GM18873 (cell line): ENCODE results near the gene KANSL1.

Experiments used
- ATAC-seq: cut with Tn5 transposase; IDR thresholded peaks from one replicate; pipeline ENCODE4 v1.9.1; 2021; ENCODE audit warnings: mild to moderate bottlenecking, moderate library complexity, moderate number of reproducible peaks; ENCODE audit not compliant: unreplicated experiment, low FRiP score

KANSL1 gene

DNA sequence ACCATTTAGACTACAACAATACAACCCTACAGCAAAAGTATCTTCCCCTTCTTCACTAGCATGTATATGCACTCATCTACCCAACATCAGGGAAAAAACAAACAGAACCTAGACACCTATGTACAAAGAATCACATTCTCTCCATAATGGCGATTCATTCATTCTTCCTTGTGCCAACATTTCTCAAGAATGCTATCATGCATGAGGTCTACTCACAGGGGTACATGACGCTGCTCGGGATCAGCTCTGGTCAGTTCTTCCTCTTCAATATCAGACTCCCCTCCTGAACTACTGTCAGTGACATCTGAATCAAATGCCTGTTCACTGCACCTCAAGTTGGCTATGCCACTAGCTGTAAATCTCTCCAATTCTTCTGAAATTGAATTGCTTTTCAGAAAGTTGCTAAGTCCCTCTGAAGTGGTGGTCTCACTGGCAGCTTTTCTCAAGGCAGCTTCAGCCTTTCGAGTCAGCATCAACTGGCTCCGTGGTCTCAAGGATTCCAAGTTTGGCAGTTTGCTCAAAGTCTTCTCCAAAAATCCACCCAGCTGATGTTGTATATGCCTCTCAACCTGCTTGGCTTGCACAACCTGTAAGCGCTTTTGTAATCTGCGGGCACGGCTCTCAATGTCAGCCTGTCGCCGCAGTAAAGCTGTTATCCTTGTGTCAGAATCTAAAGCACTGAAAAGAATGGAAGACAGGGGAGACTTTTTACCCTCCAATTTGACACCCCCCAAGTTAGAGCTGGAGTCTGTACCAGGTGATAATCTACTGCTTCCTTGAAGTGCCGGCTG is 22.4 kb downstream of the KANSL1 start:
- ATAC-seq: no peak

DNA sequence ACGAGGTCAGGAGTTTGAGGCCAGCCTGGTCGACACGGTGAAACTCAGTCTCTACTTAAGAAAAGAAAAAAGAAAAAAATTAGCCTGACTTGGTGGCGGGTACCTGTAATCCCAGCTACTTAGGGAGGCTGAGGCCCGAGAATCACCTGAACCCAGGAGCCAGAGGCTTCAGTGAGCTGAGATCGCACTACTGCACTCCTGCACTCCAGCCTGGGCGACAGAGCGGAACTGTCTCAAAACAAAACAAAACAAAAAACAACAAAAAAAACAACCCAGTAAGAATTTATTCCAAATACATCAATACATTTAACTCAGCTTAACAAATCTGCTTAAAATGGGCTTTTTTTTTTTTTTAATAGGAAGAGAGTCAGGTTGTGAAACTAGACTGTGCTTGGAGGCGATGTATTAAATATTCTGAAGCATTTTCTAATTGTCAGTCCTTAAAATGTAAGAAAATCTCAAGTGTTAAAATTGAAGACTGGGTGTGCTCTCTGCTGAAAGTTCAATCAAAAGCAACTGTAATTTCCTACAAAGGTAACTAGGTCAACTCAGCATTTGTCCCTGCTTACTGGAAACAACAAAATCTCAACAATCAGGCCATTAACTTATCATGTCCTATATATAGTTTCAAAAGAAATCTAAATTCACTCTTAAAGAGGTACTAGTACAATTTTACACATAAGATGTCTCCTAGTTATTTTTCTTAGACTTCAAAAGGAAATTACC is 23.2 kb downstream of the KANSL1 start:
- ATAC-seq: no peak

DNA sequence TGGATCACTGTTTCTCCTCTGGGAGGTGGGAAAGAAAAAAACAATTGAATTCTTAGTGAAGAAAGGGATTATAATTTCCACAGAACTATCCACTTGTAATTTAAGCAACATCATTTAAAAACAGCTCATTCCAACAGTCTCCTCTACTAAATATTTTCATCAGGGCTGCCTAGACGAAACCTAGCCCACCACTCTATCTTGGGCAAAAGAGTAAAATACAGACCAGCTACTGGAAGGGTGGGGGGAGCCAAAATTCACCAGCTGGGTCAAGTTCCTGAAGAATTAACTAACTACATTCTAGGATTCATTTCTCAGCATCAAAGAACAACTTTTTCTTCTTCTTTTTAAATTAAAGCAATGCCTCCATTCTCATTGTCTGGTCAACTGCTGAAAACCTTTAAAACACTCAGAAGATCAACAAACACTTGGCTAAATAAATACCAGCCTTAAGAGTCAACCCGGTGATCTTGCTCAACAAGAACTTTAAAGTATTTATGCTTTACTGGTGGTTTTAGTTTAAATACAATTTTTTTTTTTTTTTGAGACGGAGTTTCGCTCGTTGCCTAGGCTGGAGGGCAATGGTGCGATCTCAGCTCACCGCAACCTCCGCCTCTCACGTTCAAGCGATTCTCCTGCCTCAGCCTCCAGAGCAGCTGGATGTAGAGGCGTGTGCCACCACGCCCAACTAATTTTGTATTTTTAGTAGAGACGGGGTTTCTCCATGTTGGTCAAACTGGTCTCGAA is 25.2 kb downstream of the KANSL1 start:
- ATAC-seq: no peak

DNA sequence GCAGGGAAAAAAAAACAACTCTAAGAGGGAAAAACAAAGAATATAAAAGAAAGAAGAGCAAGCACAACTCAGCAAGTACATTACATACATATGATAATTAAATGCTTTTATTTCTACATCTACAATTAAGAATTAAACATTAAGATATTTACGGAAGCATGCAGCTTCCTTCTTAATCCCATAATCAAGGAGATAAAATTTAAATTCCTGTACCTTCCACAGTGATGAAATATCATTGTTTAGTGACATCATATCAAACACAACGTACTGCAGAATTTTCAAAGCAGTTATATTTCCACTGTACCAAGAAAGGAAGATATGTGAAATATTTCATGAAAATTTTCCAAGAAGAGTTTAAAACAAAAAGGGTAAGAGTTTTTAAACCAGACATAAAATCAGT is 26.0 kb downstream of the KANSL1 start:
- ATAC-seq: no peak

DNA sequence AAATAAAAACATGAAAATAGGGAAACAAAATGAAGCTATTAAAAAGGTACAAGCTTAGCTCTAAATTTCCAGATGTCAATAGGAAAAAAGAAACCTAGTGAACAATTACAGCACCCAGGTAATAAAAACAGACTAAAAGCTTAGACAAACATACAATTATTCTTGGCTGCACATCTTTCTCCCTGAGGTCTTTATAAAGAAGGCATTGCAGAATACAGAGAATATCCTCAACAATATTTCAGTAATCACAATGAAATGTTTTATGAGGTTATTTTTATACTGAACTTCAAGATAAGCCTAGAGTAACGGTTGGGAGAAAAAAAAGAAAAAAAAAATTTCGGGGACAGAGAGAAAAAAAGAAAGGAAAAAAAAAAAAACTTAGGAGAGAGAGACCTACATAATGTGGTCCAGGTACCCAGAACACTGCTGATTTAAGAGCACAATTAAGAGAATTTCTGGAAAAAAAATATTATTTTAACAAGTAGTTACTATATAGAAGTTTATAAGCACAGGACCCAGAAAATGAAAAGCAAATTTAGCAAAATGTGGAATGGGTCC is 26.5 kb downstream of the KANSL1 start:
- ATAC-seq: no peak

DNA sequence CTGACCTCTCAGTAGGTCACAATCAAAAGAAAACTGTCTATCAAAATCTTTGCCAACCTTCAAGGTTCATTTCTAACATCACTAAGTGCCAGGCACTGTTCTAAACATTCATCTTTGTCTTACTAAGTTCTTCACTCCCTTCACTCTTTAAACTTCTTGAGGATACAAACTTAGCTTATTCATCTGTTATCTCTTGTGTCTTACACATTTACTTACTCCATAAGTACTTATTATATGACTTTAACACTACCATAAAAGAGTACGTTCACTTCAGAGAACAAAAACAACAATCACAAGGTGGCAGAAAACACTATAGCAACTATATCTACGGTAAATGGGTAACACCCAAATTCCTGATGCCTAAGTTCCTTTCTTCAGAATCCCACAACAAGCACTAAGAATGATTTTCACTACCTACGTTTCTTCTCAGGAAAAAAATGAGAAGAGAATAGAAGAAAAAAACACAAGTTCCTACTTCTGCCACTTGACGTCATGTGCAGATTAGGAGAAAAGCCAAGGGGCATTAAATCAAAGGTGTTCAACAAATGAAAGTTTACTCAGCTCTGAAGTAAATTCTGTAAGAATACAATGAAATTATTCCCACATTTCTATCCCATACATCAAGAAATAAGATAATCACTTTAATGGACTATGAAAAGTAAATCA is 29.2 kb downstream of the KANSL1 start:
- no peak for ATAC-seq

DNA sequence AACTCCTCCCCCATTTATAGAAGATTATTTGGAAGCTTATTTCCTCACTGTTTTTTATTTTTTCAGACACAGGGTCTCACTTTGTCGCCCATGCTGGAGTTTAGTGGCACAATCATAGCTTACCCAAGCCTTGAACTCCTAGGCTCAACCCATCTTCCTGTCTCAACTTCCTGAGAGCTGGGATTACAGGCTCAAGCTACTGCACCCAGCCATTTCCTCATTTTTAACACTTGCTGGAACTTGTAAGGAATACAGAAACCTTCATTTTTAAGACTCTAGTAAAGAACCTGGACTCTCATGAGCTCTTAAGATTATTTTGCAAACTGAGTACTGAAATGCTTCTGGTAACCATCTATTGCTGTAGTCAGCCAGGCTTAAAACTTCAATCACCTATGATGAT is 29.9 kb downstream of the KANSL1 start:
- no peak for ATAC-seq

DNA sequence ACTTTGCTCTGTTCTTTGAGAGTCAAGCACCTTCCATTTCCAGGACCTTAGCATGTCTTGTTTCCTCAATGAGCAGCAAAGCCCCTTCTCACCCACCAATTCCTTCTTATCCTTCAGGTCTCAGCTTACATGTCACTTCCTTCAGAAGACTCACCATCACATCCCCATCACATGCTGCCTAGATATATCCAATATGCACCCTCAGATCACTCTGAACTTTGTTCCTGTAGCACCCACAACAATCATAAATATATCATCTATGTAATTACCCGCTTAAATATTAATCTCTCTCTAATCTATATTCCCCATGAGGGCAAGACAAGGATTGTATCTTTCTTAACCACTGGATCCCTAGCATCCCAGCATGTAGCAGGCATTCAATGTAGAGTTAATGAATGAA is 30.4 kb downstream of the KANSL1 start:
- ATAC-seq: no peak

DNA sequence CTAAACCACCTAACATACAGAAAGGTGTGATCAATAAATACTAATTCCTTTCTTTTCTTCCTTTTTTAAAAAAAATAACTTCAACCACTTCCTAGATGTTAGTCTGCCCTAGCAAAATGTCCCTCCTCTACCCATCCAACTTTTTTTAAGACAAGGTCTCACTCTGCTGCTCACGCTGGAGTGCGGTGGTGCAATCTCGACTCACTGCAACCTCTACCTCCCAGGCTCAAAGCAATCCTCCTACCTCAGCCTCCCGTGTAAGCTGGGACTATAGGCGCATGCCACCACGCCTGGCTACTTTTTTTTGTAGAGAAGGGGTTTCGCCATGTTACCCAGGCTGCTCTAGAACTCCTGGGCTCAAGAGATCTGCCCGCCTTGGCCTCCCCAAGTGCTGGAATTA is 33.1 kb downstream of the KANSL1 start:
- no peak for ATAC-seq

DNA sequence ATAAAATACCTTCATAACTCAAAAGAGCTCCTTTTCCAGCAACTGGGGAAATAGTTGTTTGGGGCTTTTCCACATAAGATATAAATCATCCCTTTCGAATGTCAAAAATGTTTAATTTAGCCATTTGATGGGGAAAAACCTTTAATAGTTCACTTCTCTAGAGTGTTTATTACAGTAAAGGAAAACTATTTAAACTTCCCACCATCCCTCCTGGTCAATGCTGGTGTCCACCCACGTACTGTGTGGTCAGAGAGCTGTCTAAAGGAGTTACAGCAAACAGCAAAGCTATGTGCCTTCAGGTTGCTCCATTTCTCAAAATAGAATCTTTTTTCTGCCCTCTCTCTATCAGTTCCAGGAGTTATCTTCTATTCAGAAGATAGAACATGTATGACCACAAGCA is 33.5 kb downstream of the KANSL1 start:
- ATAC-seq: no peak

DNA sequence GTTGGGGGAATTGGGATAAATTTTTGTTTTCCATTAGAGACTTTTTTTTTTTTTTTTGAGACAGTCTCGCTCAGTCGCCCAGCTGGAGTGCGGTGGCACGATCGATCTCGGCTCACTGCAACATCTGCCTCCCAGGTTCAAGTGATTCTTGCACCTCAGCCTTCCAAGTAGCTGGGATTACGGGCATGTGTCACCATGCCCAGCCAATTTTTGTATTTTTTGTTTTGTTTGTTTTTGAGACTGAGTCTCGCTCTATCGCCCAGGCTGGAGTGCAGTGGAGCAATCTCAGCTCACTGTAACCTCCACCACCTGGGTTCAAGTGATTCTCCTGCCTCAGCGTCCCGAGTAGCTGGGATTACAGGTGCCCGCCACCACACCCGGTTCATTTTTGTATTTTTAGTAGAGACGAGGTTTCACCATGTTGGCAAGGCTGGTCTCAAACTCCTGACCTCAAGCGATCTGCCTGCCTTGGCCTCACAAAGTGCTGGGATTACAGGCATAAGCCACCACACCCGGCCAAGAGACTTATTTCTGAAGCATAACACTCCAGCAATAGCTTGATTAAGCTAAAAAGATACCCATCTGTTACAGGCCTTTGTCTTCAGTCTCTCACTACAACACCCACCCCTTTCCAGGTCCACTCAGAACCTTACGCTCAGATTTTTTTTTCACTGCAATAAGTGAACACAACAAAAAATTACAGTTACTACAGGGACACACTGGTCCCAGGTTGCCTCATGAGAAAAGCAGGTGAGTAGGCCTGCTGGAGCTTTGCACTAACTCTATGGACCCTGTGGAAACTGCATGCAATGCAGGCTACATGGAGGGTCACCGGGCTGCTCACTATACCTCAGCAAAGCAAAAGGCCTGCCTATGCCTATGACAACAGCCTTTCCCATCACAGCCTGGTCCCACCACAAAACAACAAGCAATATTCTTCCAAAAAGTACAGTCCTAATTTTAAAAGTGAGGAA is 34.6 kb downstream of the KANSL1 start:
- no peak for ATAC-seq

DNA sequence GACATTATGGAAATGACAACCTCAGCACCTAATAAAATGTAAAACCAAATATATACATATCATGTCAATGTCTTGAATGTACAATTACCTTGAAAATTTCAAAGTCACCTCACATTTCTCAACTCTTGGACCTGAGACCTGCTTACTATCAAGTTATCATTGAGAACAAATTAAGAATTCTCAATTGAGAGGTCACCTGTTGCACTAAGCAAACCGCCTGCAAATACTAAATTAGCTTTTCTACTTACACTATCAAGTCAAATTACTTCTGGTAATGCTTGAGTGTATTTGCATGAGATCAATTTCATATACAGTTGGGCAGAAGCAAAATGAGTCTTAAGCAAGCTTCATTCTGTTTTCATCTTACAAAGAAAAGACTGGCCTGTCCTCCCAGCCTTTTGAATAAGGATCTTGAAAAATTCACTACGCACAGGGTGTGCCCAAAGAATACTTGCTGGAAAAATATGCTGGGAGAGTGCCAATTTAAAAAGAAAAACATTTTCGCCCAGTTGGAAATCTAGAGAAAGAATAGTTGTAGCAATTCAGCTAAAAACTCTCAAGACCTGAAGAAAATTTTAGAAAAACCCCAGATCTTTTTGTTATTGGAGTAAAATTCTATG is 35.7 kb downstream of the KANSL1 start:
- ATAC-seq: no peak

DNA sequence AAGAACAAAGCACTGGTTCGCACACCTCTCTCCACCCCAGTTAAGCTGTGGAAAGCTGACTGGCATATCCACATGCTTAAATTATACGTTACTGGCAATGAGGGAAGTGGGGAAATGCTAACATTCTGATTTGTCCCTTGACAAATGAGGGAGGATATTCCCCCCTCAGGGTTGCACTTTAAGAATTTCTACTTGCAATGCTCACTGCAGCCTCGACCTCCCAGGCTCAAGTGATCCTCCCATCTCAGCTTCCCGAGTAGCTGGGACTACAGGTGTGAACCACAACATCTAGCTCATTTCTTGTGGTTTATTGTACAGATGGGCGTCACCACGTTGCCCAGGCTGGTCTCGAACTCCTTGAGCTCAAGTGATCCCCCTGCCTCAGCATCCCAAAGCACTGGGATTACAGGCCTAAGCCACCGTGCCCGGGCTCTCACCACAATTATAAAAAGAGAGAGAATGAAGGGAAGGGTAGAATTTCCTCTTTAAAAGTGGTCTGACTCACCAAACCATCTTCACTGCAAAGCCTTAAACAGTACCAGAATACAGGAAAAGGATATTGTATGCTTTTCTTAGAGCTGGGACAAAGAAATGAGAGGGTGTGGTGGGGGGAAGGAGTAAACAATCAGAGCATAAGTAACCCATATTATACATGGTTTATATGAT is 38.9 kb downstream of the KANSL1 start:
- no peak for ATAC-seq

DNA sequence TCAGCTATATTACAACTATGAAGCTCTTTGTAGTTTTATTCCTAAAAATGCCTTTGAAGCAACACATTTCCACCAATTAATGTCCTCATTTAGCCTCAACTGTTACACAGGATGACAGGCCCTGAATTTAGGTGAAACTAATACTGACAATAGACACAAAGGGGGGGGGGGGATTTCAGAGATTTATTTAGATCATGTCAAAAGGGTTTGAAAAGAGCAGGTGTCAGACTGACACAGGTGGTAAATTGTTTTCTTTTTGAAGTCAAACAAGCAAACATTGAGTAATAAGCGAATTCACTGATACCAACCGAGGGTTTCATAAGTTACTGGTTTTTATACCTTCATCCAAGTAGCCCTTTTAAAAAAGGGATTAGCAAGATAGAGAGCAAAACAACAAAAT is 40.8 kb downstream of the KANSL1 start:
- no peak for ATAC-seq

DNA sequence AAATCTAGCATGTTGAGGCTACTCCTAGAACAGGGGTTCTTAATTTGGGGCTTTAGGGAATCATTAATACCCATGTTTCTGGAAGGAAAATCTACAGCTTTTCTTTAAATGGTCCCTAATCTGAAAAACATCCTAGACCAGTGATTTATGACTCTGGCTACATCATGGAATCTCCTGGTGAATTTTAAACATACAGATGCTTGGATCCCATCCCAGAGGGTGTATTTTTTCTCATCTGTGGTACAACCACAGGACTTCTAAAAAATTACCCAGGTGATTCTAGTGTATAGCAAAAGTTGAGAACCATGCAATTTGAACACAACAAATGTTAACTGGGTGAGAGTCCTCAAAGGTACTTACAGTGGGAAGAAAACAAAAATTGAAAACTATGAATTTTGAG is 41.5 kb downstream of the KANSL1 start:
- ATAC-seq: no peak

DNA sequence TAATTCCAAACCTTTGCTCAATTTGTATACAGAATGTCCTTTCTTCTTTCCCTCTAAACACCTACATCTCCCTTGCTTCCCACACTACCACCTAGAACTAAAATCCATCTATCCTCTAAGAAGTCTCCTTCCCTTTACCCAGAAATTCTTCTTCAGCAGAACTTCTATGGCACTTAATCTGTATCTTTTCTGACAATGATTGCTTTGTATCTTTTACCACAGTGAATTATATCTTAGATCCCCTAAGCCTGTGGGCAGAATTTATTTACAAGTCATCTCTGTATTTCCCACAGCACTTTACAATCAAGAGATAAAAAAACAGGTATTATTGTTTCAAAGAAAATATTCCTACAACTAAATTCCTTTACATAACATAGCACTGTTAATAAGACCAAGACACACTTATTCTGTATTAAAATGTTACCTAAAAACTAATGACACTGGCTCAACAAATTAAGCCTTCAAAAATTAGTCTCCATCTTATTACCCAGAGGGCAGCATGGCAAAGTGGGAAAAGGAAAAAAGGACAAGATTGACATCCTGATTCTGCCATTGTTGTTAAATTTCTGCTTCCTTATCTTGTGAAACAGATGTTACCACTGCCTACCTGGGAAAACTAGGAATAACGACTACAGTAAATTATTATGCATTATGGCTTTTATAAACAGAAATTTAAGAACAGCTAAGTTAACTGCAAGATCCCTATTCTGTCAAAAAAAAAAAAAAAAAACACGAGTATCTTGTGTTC is 42.8 kb downstream of the KANSL1 start:
- no peak for ATAC-seq

DNA sequence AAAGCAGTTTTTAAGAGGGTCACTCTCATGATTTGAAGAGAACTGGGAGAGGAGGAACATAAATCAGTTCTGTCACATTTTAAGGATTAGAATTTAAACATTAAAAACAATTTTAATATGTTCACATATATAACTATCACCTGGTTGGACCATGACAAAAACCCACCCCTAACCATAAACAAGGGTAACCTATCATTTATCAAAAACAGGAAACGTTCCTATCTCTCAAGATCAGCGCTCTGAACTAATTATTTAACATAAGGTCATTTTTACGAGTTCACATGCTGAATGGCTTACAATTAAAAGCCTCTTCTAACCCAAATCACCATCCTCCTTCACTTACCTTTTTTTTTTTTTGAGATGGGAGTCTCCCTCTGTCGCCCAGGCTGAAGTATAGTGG is 45.0 kb downstream of the KANSL1 start:
- ATAC-seq: no peak

DNA sequence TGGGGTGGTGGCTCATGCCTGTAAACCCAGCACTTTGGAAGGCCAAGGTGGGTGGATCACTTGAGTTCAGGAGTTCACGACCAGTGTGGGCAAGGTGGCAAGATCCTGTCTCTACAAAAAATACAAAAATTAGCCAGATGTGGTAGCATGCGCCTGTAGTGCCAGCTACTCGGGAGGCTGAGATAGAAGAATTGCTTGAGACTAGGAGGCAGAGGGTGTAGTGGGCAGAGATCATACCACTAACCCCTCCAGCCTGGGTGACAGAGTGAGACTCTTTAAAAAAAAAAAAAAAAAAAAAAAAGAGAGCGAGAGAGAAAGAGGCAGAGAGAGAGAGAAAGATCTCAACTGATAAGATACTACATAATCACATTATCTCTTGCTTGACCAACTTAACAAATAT is 45.9 kb downstream of the KANSL1 start:
- no peak for ATAC-seq
